Measurements from ENCODE around the gene ZNF749. TPM values are rescaled to one million over a fixed set of nuclear protein-coding genes. Genes with fewer than 3 reads are reported as not detected.
A peak's percentile ranks its signal among the peaks of the same experiment; 100 is the strongest.

The ZNF749 gene
- total RNA-seq, 1 donor from 2014 or later: 20.3 TPM

GRCh38 chr19:57438925-57439324 lies 3.8 kb downstream of the ZNF749 start:
- Mint-ChIP-seq H3K36me3 (ENCODE audit: low read depth, unreplicated experiment) (peaks cover 51% of the 10 kb centered on the region), H3K27ac (ENCODE audit: unreplicated experiment) (peak overlapping the region; percentile 2), H3K9me3 (ENCODE audit: unreplicated experiment) (no peaks in the 10 kb centered on the region), H3K4me3 (ENCODE audit: unreplicated experiment) (peak overlapping the region; percentile 66), H3K4me1 (ENCODE audit: unreplicated experiment) (peaks cover 59% of the 10 kb centered on the region), H3K27me3 (ENCODE audit: unreplicated experiment) (peaks cover 17% of the 10 kb centered on the region)
- DNase-seq (ENCODE audit: low spot score): no peak
- TF ChIP-seq CTCF (IDR thresholded peaks at IDR 0.05; ENCODE audit: unreplicated experiment): no peak

- DNase-seq (ENCODE audit: low spot score): peak; percentile 6
- no peak for TF ChIP-seq CTCF (IDR thresholded peaks at IDR 0.05; ENCODE audit: unreplicated experiment)
- Mint-ChIP-seq H3K4me3 (ENCODE audit: unreplicated experiment) (no peak overlapping the region), H3K27ac (ENCODE audit: unreplicated experiment) (peak overlapping the region; percentile 89), H3K27me3 (ENCODE audit: unreplicated experiment) (peaks cover 13% of the 10 kb centered on the region), H3K4me1 (ENCODE audit: unreplicated experiment) (peaks cover 37% of the 10 kb centered on the region), H3K9me3 (ENCODE audit: unreplicated experiment) (no peaks in the 10 kb centered on the region), H3K36me3 (ENCODE audit: low read depth, unreplicated experiment) (peaks cover 37% of the 10 kb centered on the region)
Measured at GRCh38 chr19:57441979-57442752, 7.0 kb downstream of the ZNF749 start.

- H3K9me3 Mint-ChIP-seq (ENCODE audit: unreplicated experiment): no peaks in the 10 kb centered on the region
- no peak for DNase-seq (ENCODE audit: low spot score)
- TF ChIP-seq CTCF (IDR thresholded peaks at IDR 0.05; ENCODE audit: unreplicated experiment): no peak
- peaks cover 32% of the 10 kb centered on the region for H3K36me3 Mint-ChIP-seq (ENCODE audit: low read depth, unreplicated experiment)
- peak overlapping the region; percentile 60 for H3K4me3 Mint-ChIP-seq (ENCODE audit: unreplicated experiment)
- H3K27ac Mint-ChIP-seq (ENCODE audit: unreplicated experiment): peak overlapping the region; percentile 89
- peaks cover 37% of the 10 kb centered on the region for H3K4me1 Mint-ChIP-seq (ENCODE audit: unreplicated experiment)
- H3K27me3 Mint-ChIP-seq (ENCODE audit: unreplicated experiment): peaks cover 13% of the 10 kb centered on the region
Measured at GRCh38 chr19:57443121-57443696, 8.1 kb downstream of the ZNF749 start.

GRCh38 chr19:57452307-57452706 lies 17.2 kb downstream of the ZNF749 start:
- H3K4me3 Mint-ChIP-seq (ENCODE audit: unreplicated experiment): no peak overlapping the region
- H3K36me3 Mint-ChIP-seq (ENCODE audit: low read depth, unreplicated experiment): peaks cover 10% of the 10 kb centered on the region
- no peaks in the 10 kb centered on the region for H3K9me3 Mint-ChIP-seq (ENCODE audit: unreplicated experiment)
- no peaks in the 10 kb centered on the region for H3K4me1 Mint-ChIP-seq (ENCODE audit: unreplicated experiment)
- H3K27ac Mint-ChIP-seq (ENCODE audit: unreplicated experiment): no peak overlapping the region
- H3K27me3 Mint-ChIP-seq (ENCODE audit: unreplicated experiment): peaks cover 2% of the 10 kb centered on the region
- no peak for TF ChIP-seq CTCF (IDR thresholded peaks at IDR 0.05; ENCODE audit: unreplicated experiment)
- no peak for DNase-seq (ENCODE audit: low spot score)

All from endothelial cell (in vitro differentiated cells).